SIG-M5 treated with dmso at 0.1 percent for 504 hours (cell line): ENCODE measurements around the gene NTRK2.

ENCODE experiments used
- DNase-seq: peaks from one replicate; lab custom pipeline; 2025; ENCODE audit not compliant: unreplicated experiment; lab: John Stamatoyannopoulos, UW

The NTRK2 gene

GRCh38 chr9:84681516-84682285 lies 12.2 kb downstream of the NTRK2 start:
- no peak for DNase-seq

GRCh38 chr9:84686068-84686467 lies 16.5 kb downstream of the NTRK2 start:
- no peak for DNase-seq

- DNase-seq, result no peak
Measured at GRCh38 chr9:84688956-84689355, 19.4 kb downstream of the NTRK2 start.

GRCh38 chr9:84691634-84692033 lies 22.1 kb downstream of the NTRK2 start:
- no peak for DNase-seq

GRCh38 chr9:84694248-84694647 lies 24.7 kb downstream of the NTRK2 start:
- no peak for DNase-seq

- no peak for DNase-seq
Measured at GRCh38 chr9:84697042-84697441, 27.5 kb downstream of the NTRK2 start.

GRCh38 chr9:84697509-84698114 lies 28.1 kb downstream of the NTRK2 start:
- peak; percentile 3 for DNase-seq

GRCh38 chr9:84698323-84698722 lies 28.8 kb downstream of the NTRK2 start:
- DNase-seq, result no peak

GRCh38 chr9:84699984-84700383 lies 30.5 kb downstream of the NTRK2 start:
- DNase-seq, result no peak

- no peak for DNase-seq
Measured at GRCh38 chr9:84701801-84702200, 32.3 kb downstream of the NTRK2 start.

GRCh38 chr9:84702471-84702870 lies 32.9 kb downstream of the NTRK2 start:
- no peak for DNase-seq

- no peak for DNase-seq
Measured at GRCh38 chr9:84703793-84704192, 34.3 kb downstream of the NTRK2 start.

- DNase-seq, result no peak
Measured at GRCh38 chr9:84705128-84705527, 35.6 kb downstream of the NTRK2 start.

GRCh38 chr9:84708400-84708799 lies 38.9 kb downstream of the NTRK2 start:
- DNase-seq, result no peak

GRCh38 chr9:84709056-84709455 lies 39.5 kb downstream of the NTRK2 start:
- no peak for DNase-seq

GRCh38 chr9:84710701-84711397 lies 41.3 kb downstream of the NTRK2 start:
- no peak for DNase-seq

- DNase-seq, result no peak
Measured at GRCh38 chr9:84711398-84711777, 41.9 kb downstream of the NTRK2 start.

- no peak for DNase-seq
Measured at GRCh38 chr9:84711936-84712335, 42.4 kb downstream of the NTRK2 start.

- no peak for DNase-seq
Measured at GRCh38 chr9:84716217-84716616, 46.7 kb downstream of the NTRK2 start.

- DNase-seq, result no peak
Measured at GRCh38 chr9:84718476-84718875, 48.9 kb downstream of the NTRK2 start.

GRCh38 chr9:84722388-84722989 lies 53.0 kb downstream of the NTRK2 start:
- no peak for DNase-seq

- no peak for DNase-seq
Measured at GRCh38 chr9:84723426-84723825, 53.9 kb downstream of the NTRK2 start.
